Sigmoid colon (tissue), 4 donors: ENCODE data around the gene SH2D7.

ENCODE experiments used
- CTCF ChIP-seq, 4 experiments: fragments of 450-650 bp in 3 of 4; fragments of 200-600 bp in 1 of 4; IDR thresholded peaks; one replicate each; pipeline ENCODE4 v1.5.1; 2016 to 2019; ENCODE audit warnings: antibody characterized with exemption in 4 of 4, mild to moderate bottlenecking in 3 of 4, moderate library complexity in 2 of 4
- EP300 ChIP-seq, 4 donors: sonication (generic); formaldehyde crosslinking; IDR thresholded peaks; one replicate each; pipeline ENCODE4 v1.6.1; 2017; ENCODE audit warnings: antibody characterized with exemption in 4 of 4
- POLR2AphosphoS5 ChIP-seq, 4 donors: sonication (generic); formaldehyde crosslinking; IDR thresholded peaks; one replicate each; pipeline ENCODE4 v1.6.1; 2017; ENCODE audit warnings: antibody characterized with exemption in 4 of 4

GRCh38 chr15:78104119-78104479, 11.7 kb downstream of the SH2D7 start:
- TF ChIP-seq CTCF (IDR thresholded peaks at IDR 0.05) (no peak), POLR2AphosphoS5 (IDR thresholded peaks at IDR 0.05) (no peak), EP300 (IDR thresholded peaks at IDR 0.05) (no peak)
